PFSK-1 (cell line): Measurements from ENCODE around the gene PTPN14.

ENCODE experiments used
- FOXP2 ChIP-seq: optimal IDR thresholded peaks from 2 replicates; pipeline ENCODE3; 2011; ENCODE audit warnings: borderline replicate concordance, control low read depth, inconsistent platforms; ENCODE audit not compliant: insufficient read depth; ENCODE audit errors: extremely low read length, extremely low read depth
- POLR2AphosphoS5 ChIP-seq: IDR thresholded peaks from 2 replicates; pipeline ENCODE4 v1.6.1; 2012; ENCODE audit warnings: low read depth, mild to moderate bottlenecking, control low read depth, low read length, moderate library complexity
- SIN3A ChIP-seq: IDR thresholded peaks from 2 replicates; pipeline ENCODE4 v1.6.1; 2012; ENCODE audit warnings: mild to moderate bottlenecking, low read length, moderate library complexity, borderline replicate concordance; ENCODE audit not compliant: insufficient read depth
- TAF1 ChIP-seq: IDR thresholded peaks from 2 replicates; pipeline ENCODE4 v1.6.1; 2012; ENCODE audit warnings: low read length, control low read depth, borderline replicate concordance; ENCODE audit not compliant: insufficient read depth
- TF ChIP-seq, protein P1 (sequence below), 2 experiments: IDR thresholded peaks; 2 replicates each; pipeline versions ENCODE4 v1.6.1 to v1.8.0; 2011 to 2012; ENCODE audit warnings: low read depth in 2 of 2, low read length in 2 of 2, control low read depth in 1 of 2, inconsistent platforms in 1 of 2, mild to moderate bottlenecking in 1 of 2, moderate library complexity in 1 of 2; ENCODE audit not compliant: insufficient read depth in 1 of 2

The PTPN14 gene

DNA sequence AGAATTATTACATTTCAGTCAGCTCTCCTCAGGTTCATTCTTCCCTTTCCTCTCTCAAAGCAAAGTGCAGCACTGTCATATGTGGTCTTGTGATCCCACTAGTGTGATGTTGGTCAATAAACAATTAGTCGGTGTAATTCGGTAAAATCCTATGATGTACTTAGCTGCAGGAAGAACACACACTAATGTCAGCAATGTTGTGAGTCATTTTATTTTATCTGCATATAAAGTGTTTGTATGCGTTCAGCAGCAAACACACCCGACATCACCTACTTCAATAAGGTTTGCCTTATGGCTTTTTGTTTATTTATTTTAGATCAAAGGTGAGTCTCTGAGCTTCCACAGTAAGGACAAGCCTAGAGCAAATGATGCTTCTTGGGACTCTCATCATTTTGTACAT, 47.8 kb downstream of the PTPN14 start:
- TF ChIP-seq FOXP2 (no peak), TAF1 (no peak), POLR2AphosphoS5 (no peak), SIN3A (no peak)
- TF ChIP-seq, protein P1, sequence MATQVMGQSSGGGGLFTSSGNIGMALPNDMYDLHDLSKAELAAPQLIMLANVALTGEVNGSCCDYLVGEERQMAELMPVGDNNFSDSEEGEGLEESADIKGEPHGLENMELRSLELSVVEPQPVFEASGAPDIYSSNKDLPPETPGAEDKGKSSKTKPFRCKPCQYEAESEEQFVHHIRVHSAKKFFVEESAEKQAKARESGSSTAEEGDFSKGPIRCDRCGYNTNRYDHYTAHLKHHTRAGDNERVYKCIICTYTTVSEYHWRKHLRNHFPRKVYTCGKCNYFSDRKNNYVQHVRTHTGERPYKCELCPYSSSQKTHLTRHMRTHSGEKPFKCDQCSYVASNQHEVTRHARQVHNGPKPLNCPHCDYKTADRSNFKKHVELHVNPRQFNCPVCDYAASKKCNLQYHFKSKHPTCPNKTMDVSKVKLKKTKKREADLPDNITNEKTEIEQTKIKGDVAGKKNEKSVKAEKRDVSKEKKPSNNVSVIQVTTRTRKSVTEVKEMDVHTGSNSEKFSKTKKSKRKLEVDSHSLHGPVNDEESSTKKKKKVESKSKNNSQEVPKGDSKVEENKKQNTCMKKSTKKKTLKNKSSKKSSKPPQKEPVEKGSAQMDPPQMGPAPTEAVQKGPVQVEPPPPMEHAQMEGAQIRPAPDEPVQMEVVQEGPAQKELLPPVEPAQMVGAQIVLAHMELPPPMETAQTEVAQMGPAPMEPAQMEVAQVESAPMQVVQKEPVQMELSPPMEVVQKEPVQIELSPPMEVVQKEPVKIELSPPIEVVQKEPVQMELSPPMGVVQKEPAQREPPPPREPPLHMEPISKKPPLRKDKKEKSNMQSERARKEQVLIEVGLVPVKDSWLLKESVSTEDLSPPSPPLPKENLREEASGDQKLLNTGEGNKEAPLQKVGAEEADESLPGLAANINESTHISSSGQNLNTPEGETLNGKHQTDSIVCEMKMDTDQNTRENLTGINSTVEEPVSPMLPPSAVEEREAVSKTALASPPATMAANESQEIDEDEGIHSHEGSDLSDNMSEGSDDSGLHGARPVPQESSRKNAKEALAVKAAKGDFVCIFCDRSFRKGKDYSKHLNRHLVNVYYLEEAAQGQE (IDR thresholded peaks at IDR 0.05; ENCODE audit: insufficient read depth in 1 of 2, low read depth in 2 of 2, low read length in 2 of 2): no peak

DNA sequence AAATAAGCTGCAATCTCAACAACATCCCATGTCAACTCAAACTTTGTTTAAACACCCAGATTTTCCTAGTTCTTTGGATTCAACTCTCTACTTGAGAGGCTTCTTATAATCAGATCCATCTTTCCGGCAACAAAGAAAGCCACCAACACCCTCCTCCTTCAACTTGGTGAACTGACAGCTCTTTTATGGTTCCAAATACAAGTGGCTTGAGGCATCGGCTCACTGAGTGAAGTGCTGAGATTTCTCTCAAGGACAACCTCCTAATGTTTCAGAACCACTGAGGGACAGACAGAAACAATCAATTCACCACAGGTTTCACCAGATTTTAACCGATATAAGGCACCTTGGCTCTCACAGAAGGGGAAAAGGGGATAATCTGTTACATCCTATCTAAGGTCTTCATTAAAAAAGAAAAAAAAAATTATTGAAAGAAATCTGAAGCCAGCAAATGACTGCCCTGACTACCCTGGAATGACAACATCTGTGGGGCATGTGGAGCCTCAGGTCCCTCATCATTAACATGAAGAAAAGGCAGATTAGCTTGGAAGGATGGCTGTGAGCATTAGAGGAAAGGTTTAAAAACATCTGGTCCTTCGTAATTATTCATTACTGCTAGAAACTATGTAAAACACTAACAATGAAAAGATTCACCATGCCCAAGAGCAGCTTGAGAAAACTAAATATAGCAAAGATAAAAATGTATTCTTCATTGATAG, 50.9 kb downstream of the PTPN14 start:
- no peak for TF ChIP-seq POLR2AphosphoS5
- no peak for TF ChIP-seq TAF1
- TF ChIP-seq, protein P1 (IDR thresholded peaks at IDR 0.05; ENCODE audit: insufficient read depth in 1 of 2, low read depth in 2 of 2, low read length in 2 of 2): no peak
- no peak for TF ChIP-seq FOXP2
- no peak for TF ChIP-seq SIN3A

DNA sequence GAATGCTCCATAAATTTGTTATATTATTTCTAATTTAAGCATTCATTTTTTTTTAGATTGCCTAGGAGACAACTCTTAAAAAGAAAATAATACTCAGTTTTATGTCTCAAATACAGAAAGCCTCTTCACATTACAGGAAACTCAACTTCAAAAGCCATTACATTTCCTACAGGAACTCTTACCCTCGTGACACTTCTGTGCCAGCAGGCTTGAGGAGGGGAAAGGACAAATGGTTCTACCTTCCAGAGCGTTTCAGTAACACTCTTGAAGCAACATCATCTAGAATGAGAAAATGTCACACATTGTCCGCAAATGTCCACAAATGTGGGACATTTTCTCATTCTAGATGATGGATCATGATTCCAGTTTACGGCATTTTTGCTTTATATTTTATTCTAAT, 51.7 kb downstream of the PTPN14 start:
- TF ChIP-seq TAF1 (no peak), SIN3A (no peak), FOXP2 (no peak), POLR2AphosphoS5 (no peak)
- TF ChIP-seq, protein P1 (IDR thresholded peaks at IDR 0.05; ENCODE audit: insufficient read depth in 1 of 2, low read depth in 2 of 2, low read length in 2 of 2): no peak

DNA sequence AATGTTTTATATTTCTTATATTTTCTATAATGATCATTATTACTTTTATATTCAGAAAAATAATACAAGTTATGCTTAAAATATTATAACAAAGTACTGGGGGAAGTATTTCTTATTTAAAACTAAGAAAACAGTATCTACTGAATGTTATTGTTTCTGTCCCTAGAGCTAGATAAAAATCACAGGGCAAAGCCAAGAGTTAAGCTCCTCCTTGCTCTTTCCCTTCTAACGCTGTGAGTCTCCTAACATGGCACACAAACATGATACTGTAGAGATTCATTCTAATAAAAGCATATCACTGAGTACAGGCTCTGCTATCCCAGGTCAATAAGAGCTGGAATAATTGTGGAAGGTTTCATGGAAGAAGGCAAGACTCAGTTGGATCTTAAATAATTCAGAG, 53.4 kb downstream of the PTPN14 start:
- TF ChIP-seq POLR2AphosphoS5 (no peak), TAF1 (no peak), SIN3A (no peak), FOXP2 (no peak)
- TF ChIP-seq, protein P1 (IDR thresholded peaks at IDR 0.05; ENCODE audit: insufficient read depth in 1 of 2, low read depth in 2 of 2, low read length in 2 of 2): no peak
